HCT116 (cell line): ENCODE data around the gene GGA2.

Experiments used
- CBX3 ChIP-seq: IDR thresholded peaks from 2 replicates; pipeline ENCODE4 v1.6.1; 2012; ENCODE audit warnings: low read depth
- CEBPB ChIP-seq: IDR thresholded peaks from 2 replicates; pipeline ENCODE4 v1.6.1; 2012; ENCODE audit warnings: low read depth
- EZH2 ChIP-seq: fragments of 200-600 bp; sonication (generic); IDR thresholded peaks from 2 replicates; pipeline ENCODE4 v1.6.1; 2017; ENCODE audit warnings: antibody characterized with exemption, mixed run types
- EZH2phosphoT487 ChIP-seq: fragments of 200-600 bp; IDR thresholded peaks from 2 replicates; pipeline ENCODE4 v1.6.1; 2018; ENCODE audit warnings: antibody characterized with exemption, borderline replicate concordance
- POLR2A ChIP-seq: IDR thresholded peaks from 2 replicates; pipeline ENCODE4 v1.7.0; 2011; ENCODE audit warnings: borderline replicate concordance; ENCODE audit not compliant: insufficient read depth, insufficient read length; ENCODE audit errors: extremely low read depth
- POLR2AphosphoS5 ChIP-seq: IDR thresholded peaks from 2 replicates; pipeline ENCODE4 v1.6.1; 2011; ENCODE audit warnings: mild to moderate bottlenecking, low read depth, low read length, moderate library complexity
- RAD21 ChIP-seq: IDR thresholded peaks from 2 replicates; pipeline ENCODE4 v1.6.1; 2012; ENCODE audit warnings: low read depth, mild to moderate bottlenecking
- TCF7L2 ChIP-seq: IDR thresholded peaks from 2 replicates; pipeline ENCODE4 v1.7.0; 2011; ENCODE audit warnings: borderline replicate concordance, inconsistent platforms; ENCODE audit not compliant: insufficient read depth, insufficient read length; ENCODE audit errors: extremely low read depth
- YY1 ChIP-seq: IDR thresholded peaks from 2 replicates; pipeline ENCODE4 v1.6.1; 2011; ENCODE audit warnings: low read length, low read depth, moderate library complexity, mild to moderate bottlenecking; ENCODE audit not compliant: insufficient replicate concordance; ENCODE audit errors: extremely low read depth
- ZFX ChIP-seq: fragments of 450-650 bp; IDR thresholded peaks from 2 replicates; pipeline ENCODE4 v1.6.1; 2017
- TF ChIP-seq, protein P1 (sequence below): IDR thresholded peaks from 2 replicates; pipeline ENCODE4 v1.6.1; 2012
- TF ChIP-seq, protein P2 (sequence below), 3 experiments: fragments of 200-600 bp in 1 of 3; sonication (generic) in 1 of 3; IDR thresholded peaks in 2 of 3; conservative IDR thresholded peaks in 1 of 3; 2 replicates each; pipeline ENCODE4 v1.5.1; 2012 to 2017; ENCODE audit warnings: low read depth in 2 of 3, low read length in 2 of 3, antibody characterized with exemption in 1 of 3, borderline replicate concordance in 1 of 3, control low read depth in 1 of 3, mild to moderate bottlenecking in 1 of 3, mixed read lengths in 1 of 3, mixed run types in 1 of 3, moderate library complexity in 1 of 3; ENCODE audit not compliant: insufficient read depth in 1 of 3
- TF ChIP-seq, protein P3 (sequence below): IDR thresholded peaks from 2 replicates; pipeline ENCODE4 v1.6.1; 2012; ENCODE audit warnings: low read depth

DNA sequence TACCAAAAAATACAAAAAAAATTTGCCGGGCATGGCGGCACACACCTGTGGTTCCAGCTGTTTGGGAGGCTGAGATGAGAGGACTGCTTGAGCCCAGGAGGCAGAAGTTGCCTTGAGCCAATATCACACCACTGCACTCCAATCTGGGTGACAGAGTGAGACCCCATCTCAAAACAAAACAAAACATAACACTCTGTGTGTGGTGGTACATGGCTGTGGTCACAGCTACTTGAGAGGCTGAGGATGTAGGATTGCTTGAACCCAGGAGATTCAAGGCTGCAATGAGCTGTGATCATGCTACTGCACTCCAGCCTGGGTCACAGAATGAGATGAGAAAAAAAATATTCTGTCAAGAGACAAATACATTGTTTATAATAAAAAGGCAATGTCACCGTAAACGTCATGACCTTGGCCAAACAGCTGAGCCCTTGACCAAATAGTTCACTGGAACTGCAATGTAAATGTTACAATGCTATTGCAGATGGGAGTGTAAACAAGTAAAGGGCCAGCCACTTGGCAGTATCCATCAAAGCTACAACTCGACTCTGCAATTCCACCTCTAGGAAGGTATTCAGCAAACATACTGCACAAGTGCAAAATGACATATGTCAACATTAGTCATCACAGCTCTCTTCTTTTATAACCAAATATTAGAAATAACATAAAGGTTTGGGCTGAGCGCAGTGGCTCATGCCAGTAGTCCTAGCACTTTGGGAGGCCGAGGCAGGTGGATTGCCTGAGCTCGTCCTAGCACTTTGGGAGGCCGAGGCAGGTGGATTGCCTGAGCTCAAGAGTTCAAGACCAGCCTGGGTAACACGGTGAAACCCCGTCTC lies 29.9 kb upstream of the GGA2 start:
- TF ChIP-seq POLR2AphosphoS5 (no peak), CEBPB (no peak), ZFX (no peak), CBX3 (no peak), EZH2 (no peak), EZH2phosphoT487 (no peak), YY1 (no peak), POLR2A (no peak), RAD21 (no peak), TCF7L2 (no peak)
- TF ChIP-seq, protein P1, sequence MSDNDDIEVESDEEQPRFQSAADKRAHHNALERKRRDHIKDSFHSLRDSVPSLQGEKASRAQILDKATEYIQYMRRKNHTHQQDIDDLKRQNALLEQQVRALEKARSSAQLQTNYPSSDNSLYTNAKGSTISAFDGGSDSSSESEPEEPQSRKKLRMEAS, result no peak
- TF ChIP-seq, protein P2, sequence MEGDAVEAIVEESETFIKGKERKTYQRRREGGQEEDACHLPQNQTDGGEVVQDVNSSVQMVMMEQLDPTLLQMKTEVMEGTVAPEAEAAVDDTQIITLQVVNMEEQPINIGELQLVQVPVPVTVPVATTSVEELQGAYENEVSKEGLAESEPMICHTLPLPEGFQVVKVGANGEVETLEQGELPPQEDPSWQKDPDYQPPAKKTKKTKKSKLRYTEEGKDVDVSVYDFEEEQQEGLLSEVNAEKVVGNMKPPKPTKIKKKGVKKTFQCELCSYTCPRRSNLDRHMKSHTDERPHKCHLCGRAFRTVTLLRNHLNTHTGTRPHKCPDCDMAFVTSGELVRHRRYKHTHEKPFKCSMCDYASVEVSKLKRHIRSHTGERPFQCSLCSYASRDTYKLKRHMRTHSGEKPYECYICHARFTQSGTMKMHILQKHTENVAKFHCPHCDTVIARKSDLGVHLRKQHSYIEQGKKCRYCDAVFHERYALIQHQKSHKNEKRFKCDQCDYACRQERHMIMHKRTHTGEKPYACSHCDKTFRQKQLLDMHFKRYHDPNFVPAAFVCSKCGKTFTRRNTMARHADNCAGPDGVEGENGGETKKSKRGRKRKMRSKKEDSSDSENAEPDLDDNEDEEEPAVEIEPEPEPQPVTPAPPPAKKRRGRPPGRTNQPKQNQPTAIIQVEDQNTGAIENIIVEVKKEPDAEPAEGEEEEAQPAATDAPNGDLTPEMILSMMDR (IDR thresholded peaks at IDR 0.05 in 2 of 3, conservative IDR thresholded peaks at IDR 0.05 in 1 of 3; ENCODE audit: borderline replicate concordance in 1 of 3, insufficient read depth in 1 of 3, low read depth in 2 of 3, low read length in 2 of 3), result no peak
- TF ChIP-seq, protein P3, sequence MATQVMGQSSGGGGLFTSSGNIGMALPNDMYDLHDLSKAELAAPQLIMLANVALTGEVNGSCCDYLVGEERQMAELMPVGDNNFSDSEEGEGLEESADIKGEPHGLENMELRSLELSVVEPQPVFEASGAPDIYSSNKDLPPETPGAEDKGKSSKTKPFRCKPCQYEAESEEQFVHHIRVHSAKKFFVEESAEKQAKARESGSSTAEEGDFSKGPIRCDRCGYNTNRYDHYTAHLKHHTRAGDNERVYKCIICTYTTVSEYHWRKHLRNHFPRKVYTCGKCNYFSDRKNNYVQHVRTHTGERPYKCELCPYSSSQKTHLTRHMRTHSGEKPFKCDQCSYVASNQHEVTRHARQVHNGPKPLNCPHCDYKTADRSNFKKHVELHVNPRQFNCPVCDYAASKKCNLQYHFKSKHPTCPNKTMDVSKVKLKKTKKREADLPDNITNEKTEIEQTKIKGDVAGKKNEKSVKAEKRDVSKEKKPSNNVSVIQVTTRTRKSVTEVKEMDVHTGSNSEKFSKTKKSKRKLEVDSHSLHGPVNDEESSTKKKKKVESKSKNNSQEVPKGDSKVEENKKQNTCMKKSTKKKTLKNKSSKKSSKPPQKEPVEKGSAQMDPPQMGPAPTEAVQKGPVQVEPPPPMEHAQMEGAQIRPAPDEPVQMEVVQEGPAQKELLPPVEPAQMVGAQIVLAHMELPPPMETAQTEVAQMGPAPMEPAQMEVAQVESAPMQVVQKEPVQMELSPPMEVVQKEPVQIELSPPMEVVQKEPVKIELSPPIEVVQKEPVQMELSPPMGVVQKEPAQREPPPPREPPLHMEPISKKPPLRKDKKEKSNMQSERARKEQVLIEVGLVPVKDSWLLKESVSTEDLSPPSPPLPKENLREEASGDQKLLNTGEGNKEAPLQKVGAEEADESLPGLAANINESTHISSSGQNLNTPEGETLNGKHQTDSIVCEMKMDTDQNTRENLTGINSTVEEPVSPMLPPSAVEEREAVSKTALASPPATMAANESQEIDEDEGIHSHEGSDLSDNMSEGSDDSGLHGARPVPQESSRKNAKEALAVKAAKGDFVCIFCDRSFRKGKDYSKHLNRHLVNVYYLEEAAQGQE, result no peak
